Measurements from ENCODE around the gene MAPK8IP3.

- TF ChIP-seq, protein P1, sequence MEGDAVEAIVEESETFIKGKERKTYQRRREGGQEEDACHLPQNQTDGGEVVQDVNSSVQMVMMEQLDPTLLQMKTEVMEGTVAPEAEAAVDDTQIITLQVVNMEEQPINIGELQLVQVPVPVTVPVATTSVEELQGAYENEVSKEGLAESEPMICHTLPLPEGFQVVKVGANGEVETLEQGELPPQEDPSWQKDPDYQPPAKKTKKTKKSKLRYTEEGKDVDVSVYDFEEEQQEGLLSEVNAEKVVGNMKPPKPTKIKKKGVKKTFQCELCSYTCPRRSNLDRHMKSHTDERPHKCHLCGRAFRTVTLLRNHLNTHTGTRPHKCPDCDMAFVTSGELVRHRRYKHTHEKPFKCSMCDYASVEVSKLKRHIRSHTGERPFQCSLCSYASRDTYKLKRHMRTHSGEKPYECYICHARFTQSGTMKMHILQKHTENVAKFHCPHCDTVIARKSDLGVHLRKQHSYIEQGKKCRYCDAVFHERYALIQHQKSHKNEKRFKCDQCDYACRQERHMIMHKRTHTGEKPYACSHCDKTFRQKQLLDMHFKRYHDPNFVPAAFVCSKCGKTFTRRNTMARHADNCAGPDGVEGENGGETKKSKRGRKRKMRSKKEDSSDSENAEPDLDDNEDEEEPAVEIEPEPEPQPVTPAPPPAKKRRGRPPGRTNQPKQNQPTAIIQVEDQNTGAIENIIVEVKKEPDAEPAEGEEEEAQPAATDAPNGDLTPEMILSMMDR (IDR thresholded peaks at IDR 0.05), result no peak
- TF ChIP-seq POLR2A (IDR thresholded peaks at IDR 0.05), result no peak
These were observed 31.0 kb upstream of the MAPK8IP3 start for GRCh38 chr16:1674751-1675664.

All from Peyer's patch (tissue), 4 donors.